ENCODE results near the gene CDCA5.
"Not testable (repeated sequence)": the region's sequence is repeated elsewhere in the genome, so short reads cannot be mapped to it uniquely, and the experiment has no call there.

CDCA5 gene

DNA sequence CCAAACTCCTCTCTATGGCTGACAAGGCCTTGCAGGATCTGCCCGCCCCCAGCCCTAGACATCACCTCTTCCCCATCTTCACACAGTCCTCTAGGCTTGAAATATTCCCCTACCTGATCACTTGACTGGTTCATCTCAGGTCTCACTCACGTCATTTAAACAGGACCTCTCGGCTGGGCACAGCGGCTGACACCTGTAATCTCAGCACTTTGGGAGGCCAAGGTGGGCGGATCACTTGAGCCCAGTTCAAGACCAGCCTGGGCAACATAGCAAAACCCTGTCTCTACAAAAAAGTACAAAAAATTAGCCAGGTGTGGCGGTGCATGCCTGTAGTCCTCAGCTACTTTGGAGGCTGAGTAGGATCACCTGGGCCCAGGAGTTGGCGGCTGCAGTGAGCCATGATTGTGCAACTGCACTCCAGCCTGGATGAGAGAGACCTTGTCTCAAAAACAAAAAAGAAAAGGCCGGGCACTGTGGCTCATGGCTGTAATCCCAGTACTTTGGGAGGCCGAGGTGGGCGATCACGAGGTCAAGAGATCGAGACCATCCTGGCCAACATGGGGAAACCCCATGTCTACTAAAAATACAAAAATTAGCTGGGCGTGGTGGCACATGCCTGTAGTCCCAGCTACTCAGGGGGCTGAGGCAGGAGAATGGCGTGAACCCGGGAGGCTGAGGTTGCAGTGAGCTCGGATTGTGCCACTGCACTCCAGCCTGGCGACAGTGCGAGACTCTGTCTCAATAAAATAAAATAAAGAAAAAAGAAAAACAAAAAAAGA is 35.2 kb upstream of the CDCA5 start:
- DNase-seq, result not testable (repeated sequence)

- no peak for DNase-seq
These were observed 34.4 kb upstream of the CDCA5 start for GRCh38 chr11:65118097-65118837.

- peak; percentile 97 for DNase-seq
These were observed 33.6 kb upstream of the CDCA5 start, which contains the start of gene ZNHIT2 for GRCh38 chr11:65117206-65118096. Gene ZNHIT2 (minus strand): TSS chr11:65117701. CDS start chr11:65117653, 48 bp downstream.

DNA sequence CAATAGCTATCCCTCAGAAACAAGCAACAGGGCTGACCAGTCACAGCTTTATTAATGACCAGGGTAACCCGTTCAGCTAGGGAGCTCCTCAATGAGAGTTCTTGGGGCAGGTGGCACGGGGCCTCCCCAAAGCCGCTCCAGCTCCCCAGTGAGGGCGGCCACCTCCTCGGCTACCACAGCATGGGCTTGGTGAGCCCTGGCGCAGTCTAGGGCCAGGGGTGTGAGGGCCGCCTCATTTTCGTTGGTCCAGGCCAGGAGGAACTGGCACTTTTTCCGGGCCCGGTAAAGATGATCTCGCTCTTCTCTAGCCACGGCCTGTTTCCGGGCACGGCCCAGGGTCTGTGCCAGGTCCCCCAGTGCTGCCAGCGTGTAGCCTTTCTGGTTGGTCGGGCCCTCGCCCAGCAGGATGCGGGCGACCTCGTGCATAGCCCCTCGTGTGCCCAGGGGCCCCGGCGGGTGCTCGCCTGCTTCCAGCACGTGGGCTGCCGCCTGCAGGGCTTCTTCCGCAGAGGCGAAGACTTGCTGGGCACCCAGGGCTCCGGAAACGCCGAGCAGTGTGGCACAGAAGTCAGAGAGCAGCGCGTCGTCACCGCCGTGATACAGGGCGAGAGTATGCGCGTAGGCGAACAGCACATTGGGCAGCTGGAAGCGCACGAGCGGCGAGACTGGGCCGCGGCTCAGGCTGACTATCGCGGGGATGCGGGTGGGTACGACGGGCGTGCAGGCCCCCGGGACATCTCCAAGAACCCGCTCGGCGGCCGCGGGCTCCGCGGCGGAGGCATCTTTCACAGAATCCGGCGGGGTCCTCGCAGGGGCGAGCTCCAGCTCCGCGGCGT is 32.7 kb upstream of the CDCA5 start:
- peak; percentile 8 for DNase-seq

GRCh38 chr11:65115361-65116082 is 31.7 kb upstream of the CDCA5 start:
- no peak for DNase-seq

DNA sequence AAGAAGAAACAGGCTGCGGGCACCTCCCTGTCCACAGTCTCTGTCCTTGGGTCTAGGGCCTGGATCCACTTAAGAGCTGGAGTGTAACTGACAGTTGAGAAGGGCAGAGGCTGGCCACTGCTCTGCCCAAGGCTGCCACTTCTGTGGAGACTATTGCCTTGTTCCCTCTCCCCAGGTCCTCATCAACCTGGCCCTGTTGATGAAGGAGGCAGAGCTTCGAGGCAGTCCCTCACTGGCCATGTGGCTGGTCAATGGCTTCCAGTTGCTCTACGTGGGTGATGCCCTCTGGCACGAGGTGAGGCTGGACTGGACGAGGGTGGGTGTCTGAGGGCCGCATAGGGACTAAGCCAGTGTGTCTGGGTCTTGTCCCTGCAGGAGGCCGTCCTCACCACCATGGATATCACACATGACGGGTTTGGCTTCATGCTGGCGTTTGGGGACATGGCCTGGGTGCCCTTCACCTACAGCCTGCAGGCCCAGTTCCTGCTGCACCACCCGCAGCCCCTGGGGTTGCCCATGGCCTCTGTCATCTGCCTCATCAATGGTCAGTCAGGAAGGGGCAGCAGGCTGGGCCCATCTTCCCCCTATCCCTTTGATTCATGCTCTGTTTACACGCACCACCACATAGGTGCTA is 30.8 kb upstream of the CDCA5 start:
- no peak for DNase-seq

GRCh38 chr11:65113839-65114238 is 30.0 kb upstream of the CDCA5 start:
- DNase-seq, result no peak

- no peak for DNase-seq
These were observed 29.5 kb upstream of the CDCA5 start for GRCh38 chr11:65113361-65113756.

- DNase-seq, result peak; percentile 23
These were observed 28.9 kb upstream of the CDCA5 start for GRCh38 chr11:65112546-65113360.

DNA sequence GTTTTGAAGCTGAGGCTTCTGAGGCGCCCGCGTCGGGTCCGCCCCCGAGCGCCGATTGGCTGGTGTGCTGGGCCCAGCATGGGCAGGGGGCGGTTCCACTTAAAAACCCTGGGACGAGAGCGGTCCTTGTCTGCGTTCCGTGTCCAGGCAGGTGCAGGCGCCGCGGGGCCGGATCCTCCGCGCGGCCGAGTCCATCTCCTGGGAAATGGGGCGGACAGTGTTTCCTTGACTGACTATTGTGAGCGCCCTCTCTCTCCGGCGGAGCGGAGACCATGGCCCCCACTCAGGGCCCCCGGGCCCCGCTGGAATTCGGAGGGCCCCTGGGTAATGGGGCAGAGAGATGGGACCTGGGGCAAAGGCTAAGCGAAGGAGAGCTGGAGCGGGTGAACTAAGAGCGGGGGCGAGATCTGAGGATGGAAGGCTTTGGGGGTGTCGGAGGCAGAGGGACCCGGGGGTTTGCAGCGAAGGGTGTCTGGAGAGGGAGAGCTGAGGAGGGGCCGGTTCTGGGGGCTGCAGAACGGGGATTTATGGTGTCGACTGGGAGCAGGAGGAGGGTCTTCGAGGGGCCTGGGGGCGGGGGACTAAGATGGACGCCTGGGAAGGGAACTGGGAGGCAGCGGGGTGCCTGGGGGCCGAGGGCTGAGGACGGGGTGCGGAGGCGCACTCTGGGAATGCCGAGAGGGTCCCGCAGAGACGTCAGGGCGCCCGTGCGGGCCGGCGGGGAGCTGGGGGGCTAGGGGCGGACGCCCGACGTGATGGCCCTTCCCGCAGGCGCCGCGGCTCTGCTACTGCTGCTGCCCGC is 28.1 kb upstream of the CDCA5 start, which contains the start of gene TM7SF2:
TSS of gene TM7SF2 (plus strand) at position 129 of the 802 bp plus-strand sequence. CDS start at position 273, 144 bp downstream.
- DNase-seq, result peak; percentile 77

DNA sequence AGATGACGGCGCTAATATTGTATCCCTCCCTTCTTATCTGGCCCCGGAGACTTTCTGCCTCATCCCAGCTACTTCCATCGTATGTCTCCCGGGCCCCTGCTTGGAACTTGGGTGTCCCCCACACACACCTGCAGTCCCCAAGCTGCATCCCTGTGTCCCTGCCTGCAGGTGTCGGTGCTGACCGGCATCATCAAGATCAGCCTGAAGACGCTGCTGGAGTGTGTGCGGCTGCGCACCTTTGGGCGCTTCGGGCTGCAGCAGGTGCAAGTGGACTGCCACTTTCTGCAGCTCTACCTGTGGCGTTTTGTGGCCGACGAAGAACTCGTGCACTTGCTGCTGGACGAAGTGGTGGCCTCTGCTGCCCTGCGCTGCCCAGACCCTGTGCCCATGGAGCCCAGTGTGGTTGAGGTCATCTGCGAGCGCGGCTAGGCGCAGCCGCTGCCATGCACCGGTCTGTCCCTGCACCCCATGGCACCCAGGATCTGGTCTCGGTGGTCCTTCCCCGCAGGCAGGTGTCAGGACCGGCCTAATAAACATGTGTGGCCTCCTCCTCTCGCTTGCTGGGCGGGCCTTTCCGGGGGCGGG is 27.4 kb upstream of the CDCA5 start:
- no peak for DNase-seq

DNA sequence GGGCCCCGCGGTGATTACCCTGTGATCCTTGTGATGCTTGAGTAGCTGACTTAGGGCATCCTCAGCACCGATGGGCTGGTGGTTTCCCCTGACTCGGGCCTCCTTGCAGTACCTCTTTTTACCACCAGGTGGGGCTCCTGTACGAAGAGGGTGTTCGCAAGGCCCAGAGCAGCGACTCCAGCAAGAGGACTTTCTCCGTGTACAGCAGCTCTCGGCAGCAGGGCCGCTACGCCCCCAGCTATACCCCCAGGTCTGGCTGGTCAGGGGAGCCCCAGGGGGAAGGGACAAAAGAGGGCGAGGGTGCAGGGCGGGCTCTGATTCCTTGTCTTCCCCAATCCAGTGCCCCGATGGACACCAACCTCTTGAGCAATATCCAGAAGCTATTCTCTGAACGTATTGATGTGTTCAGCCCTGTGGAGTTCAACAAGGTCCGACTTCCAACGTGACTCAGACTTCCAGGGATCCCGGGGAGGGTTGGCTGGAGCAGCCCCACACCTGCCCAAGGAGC is 26.6 kb upstream of the CDCA5 start:
- peak; percentile 69 for DNase-seq

- no peak for DNase-seq
These were observed 25.7 kb upstream of the CDCA5 start for GRCh38 chr11:65109231-65110198.

GRCh38 chr11:65108469-65109123 is 24.8 kb upstream of the CDCA5 start:
- DNase-seq, result no peak

DNA sequence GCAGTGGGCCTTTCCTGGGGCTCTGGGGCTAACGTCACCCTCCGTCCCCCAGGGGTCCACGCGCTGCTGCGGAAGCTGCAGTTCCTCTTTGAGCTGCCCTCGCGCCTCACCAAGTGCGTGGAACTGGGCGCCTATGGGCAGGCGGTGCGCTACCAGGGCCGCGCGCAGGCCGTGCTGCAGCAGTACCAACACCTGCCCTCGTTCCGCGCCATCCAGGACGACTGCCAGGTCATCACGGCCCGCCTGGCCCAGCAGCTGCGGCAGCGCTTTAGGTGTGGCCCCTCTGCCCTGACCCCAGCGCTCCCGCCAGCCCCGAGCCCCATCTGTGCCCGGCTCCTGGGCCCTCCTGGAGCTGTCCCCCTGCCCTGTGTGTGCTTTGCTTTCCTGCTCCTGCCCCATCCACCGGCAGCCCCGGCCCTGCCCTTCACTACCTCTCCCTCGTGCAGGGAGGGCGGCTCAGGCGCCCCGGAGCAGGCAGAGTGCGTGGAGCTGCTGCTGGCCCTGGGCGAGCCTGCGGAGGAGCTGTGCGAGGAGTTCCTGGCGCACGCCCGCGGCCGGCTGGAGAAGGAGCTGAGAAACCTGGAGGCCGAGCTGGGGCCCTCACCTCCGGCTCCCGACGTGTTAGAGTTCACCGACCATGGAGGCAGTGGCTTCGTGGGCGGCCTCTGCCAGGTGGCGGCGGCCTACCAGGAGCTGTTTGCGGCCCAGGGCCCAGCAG is 24.1 kb upstream of the CDCA5 start:
- DNase-seq, result no peak

- DNase-seq, result no peak
These were observed 23.2 kb upstream of the CDCA5 start for GRCh38 chr11:65107078-65107477.
